Lower lobe of right lung (tissue), 2 donors: ENCODE measurements around the gene GFOD2. TPM values are rescaled to one million over a fixed set of nuclear protein-coding genes. Genes with fewer than 3 reads are reported as not detected.

Experiments
- ATAC-seq, 2 donors: fragments of 200-7000 bp; cut with Tn5 transposase; one replicate each; pipeline ENCODE4 v1.9.1; 2020 to 2022; ENCODE audit warnings: mild to moderate bottlenecking in 2 of 2, moderate library complexity in 2 of 2
- DNase-seq: peaks from one replicate; pipeline ENCODE4 v3.0.0-alpha.2; 2020
- H3K27ac ChIP-seq: fragments of 200-600 bp; one replicate; pipeline ENCODE4 v1.8.0; 2022
- H3K27me3 ChIP-seq: fragments of 200-600 bp; one replicate; pipeline ENCODE4 v1.8.0; 2022; ENCODE audit warnings: low read depth
- H3K36me3 ChIP-seq: fragments of 200-600 bp; one replicate; pipeline ENCODE4 v1.8.0; 2022; ENCODE audit warnings: mild to moderate bottlenecking
- H3K4me1 ChIP-seq: fragments of 200-600 bp; one replicate; pipeline ENCODE4 v1.8.0; 2022
- H3K4me3 ChIP-seq: fragments of 200-600 bp; one replicate; pipeline ENCODE4 v1.8.0; 2022; ENCODE audit warnings: mild to moderate bottlenecking
- H3K9me3 ChIP-seq: fragments of 200-600 bp; one replicate; pipeline ENCODE4 v1.8.0; 2022
- CTCF ChIP-seq: fragments of 200-600 bp; IDR thresholded peaks from one replicate; pipeline ENCODE4 v1.8.0; 2022; ENCODE audit warnings: antibody characterized with exemption, mild to moderate bottlenecking
- intact Hi-C: fragments of 100-400 bp; cut with DNase I; formaldehyde crosslinking; loops from one replicate; pipeline ENCODE4 v1.11.0; 2022
- total RNA-seq: library from RNA; stranded (reverse); fragmentation: NEBNext Ultra II Directional; extraction: Animal tissue kit (Norgen Biotek cat#: 25700); gene quantifications from one replicate; pipeline ENCODE4 v1.2.1, GENCODE V29; 2021
- donor health status: DM: no; HTN: yes; CAD: no; lungs with severe emphysema.

Gene GFOD2
- total RNA-seq, 1 donor from 2014 or later, result 18.9 TPM

DNA sequence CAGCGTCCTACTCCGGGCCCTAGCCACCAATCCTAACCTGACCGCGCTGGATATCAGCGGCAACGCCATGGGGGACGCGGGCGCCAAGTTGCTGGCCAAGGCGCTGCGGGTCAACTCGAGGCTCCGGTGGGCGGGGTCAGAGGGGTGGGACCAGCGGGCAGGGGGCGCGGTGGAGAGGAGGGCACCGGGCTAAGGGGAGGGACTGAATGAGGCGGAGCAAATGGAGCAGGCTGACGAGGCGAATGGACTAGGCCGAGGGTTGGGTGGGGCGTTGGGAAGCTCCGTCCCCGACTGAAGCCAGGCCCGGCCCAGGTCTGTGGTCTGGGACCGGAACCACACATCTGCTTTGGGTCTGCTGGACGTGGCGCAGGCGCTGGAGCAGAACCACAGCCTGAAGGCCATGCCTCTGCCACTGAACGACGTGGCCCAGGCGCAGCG, 69.6 kb downstream of the GFOD2 start:
- no peaks in the 10 kb centered on the region for H3K9me3 ChIP-seq
- no peak for TF ChIP-seq CTCF
- no peak overlapping the region for H3K4me3 ChIP-seq
- H3K27ac ChIP-seq, result no peak overlapping the region
- H3K36me3 ChIP-seq, result no peaks in the 10 kb centered on the region
- intact Hi-C loops, result no loop called here
- peak; percentile 38 for DNase-seq
- ATAC-seq, result no peak
- H3K27me3 ChIP-seq, result peaks cover 86% of the 10 kb centered on the region
- peaks cover 17% of the 10 kb centered on the region for H3K4me1 ChIP-seq

- no peak for DNase-seq
- ATAC-seq, result no peak
- no peak for TF ChIP-seq CTCF
- intact Hi-C loops, result no loop called here
- Histone ChIP-seq H3K27me3 (peaks cover 79% of the 10 kb centered on the region), H3K36me3 (no peaks in the 10 kb centered on the region), H3K9me3 (no peaks in the 10 kb centered on the region), H3K4me1 (peaks cover 20% of the 10 kb centered on the region), H3K27ac (no peak overlapping the region), H3K4me3 (no peak overlapping the region)
These were observed 70.2 kb downstream of the GFOD2 start for GRCh38 chr16:67648764-67649407.

DNA sequence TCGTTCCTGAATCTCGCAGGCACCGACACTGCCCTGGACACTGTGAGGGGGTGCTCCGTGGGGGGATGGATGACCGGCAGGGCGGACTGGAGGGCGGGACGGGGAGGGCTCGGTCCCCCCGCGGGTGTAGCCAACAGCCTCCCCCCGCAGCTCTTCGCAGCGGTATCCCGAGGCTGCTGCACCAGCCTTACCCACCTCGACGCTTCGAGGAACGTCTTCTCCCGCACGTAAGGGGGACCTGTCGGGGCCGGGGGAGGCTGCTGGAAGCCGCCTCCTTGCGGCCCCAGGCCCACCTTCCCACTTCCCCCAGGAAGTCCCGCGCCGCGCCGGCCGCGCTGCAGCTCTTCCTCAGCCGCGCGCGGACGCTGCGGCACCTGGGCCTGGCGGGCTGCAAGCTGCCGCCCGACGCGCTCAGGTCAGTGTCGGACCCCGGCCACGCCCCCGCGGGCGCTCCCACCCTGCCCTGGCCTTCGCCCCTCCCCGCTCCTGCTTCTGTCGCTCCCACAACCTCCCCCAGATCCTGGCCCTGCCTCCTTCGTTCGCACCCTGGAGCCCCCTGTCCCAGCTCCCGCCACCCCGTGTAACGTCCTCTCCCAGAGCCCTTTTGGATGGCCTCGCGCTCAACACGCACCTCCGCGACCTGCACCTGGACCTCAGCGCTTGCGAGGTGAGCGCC, 70.9 kb downstream of the GFOD2 start:
- peaks cover 14% of the 10 kb centered on the region for H3K4me1 ChIP-seq
- H3K4me3 ChIP-seq, result no peak overlapping the region
- intact Hi-C loops, result no loop called here
- peak; percentile 33 for DNase-seq
- ATAC-seq, result no peak
- H3K27ac ChIP-seq, result no peak overlapping the region
- TF ChIP-seq CTCF, result no peak
- no peaks in the 10 kb centered on the region for H3K9me3 ChIP-seq
- H3K27me3 ChIP-seq, result peaks cover 73% of the 10 kb centered on the region
- no peaks in the 10 kb centered on the region for H3K36me3 ChIP-seq

GRCh38 chr16:67647681-67648080, 71.4 kb downstream of the GFOD2 start:
- Histone ChIP-seq H3K36me3 (no peaks in the 10 kb centered on the region), H3K4me1 (peaks cover 13% of the 10 kb centered on the region), H3K27ac (no peak overlapping the region), H3K27me3 (peaks cover 72% of the 10 kb centered on the region), H3K4me3 (no peak overlapping the region), H3K9me3 (no peaks in the 10 kb centered on the region)
- DNase-seq (peak; percentile 35), ATAC-seq (no peak)
- intact Hi-C loops, result no loop called here
- TF ChIP-seq CTCF, result no peak

DNA sequence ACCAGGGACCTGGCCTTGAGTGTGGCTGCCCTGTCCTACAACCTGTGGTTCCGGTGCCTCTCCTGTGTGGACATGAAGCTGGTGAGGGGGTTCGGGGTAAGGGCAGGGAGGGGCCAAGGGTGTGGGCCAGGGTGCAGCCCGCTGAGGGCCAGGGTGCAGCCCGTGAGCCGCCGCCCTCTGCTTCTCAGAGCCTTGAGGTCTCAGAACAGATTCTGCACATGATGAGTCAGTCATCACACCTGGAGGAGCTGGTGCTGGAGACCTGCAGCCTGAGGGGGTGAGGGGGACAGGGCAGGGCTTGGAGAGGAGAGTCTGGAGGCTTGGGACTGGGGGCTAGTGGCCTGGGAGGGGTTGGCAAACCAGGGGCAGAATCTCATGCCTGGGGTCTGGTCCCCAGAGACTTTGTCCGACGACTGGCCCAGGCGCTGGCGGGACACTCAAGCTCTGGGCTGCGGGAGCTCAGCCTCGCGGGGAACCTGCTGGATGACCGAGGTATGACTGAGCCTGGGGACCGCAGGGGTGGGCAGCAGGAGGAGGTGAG, 71.9 kb downstream of the GFOD2 start:
- no peaks in the 10 kb centered on the region for H3K36me3 ChIP-seq
- no peaks in the 10 kb centered on the region for H3K9me3 ChIP-seq
- ATAC-seq, result no peak
- peaks cover 15% of the 10 kb centered on the region for H3K4me1 ChIP-seq
- H3K27ac ChIP-seq, result no peak overlapping the region
- intact Hi-C loops, result no loop called here
- no peak overlapping the region for H3K4me3 ChIP-seq
- H3K27me3 ChIP-seq, result peaks cover 71% of the 10 kb centered on the region
- DNase-seq, result peak; percentile 27
- TF ChIP-seq CTCF, result no peak
